ENCODE results near the gene RBM17. TPM values are rescaled to one million over a fixed set of nuclear protein-coding genes. Genes with fewer than 3 reads are reported as not detected.

Gene RBM17
- total RNA-seq, 1 experiment from 2014 or later, result 28.4 TPM

DNA sequence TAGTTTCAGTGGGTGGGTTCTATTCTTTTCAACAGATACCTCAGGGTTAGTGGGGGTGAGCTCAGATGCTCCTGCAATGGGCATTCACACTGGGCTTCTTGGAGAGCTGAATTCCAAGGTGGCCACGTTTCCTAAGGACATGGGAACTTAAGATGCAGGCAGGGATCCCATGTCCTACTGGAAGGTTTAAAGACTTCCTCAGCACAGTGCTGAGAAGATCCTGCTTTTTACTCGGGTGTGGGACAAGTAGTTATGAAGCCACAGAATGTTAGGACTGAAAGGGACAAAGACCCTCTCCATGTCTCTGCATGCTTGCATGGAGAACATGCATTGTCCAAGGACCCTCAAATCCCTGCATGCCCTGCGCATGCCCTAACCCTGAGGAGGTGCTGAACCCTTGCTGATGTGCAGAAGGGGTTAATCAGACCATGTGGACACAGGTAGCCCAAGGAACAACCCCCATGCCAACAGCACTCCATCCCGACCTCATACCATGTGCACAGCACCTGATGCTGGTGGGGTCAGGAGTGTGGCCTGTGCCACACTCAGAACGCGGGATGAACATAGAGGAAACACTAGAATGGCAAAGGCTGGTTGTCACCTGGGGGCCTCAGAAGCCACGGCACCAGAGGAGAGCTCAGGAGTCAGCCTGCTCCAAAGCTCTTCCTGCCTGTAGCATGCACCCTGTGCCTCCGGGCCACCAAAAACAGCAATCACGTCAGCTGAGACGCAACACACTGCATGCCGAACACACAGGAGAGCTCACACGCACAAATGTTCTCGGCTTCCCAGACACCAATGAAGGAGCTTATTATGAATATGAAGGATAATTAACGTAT is 41.8 kb upstream of the RBM17 start:
- H3K9me2 ChIP-seq (replicated peaks; ENCODE audit: low read length), result no peaks in the 10 kb centered on the region
- no peaks in the 10 kb centered on the region for H3K79me2 ChIP-seq (ENCODE audit: low read length)
- intact Hi-C loops (cut with micrococcal nuclease), result no loop called here
- no peak overlapping the region for H3K4me2 ChIP-seq (ENCODE audit: low read length)
- H2AFZ ChIP-seq (ENCODE audit: low read length), result no peak overlapping the region
- H3K27me3 ChIP-seq (ENCODE audit: low read length), result peaks cover 23% of the 10 kb centered on the region
- TF ChIP-seq, protein P1, sequence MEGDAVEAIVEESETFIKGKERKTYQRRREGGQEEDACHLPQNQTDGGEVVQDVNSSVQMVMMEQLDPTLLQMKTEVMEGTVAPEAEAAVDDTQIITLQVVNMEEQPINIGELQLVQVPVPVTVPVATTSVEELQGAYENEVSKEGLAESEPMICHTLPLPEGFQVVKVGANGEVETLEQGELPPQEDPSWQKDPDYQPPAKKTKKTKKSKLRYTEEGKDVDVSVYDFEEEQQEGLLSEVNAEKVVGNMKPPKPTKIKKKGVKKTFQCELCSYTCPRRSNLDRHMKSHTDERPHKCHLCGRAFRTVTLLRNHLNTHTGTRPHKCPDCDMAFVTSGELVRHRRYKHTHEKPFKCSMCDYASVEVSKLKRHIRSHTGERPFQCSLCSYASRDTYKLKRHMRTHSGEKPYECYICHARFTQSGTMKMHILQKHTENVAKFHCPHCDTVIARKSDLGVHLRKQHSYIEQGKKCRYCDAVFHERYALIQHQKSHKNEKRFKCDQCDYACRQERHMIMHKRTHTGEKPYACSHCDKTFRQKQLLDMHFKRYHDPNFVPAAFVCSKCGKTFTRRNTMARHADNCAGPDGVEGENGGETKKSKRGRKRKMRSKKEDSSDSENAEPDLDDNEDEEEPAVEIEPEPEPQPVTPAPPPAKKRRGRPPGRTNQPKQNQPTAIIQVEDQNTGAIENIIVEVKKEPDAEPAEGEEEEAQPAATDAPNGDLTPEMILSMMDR (conservative IDR thresholded peaks at IDR 0.05; ENCODE audit: low read depth, low read length), result no peak
- TF ChIP-seq EZH2phosphoT487 (IDR thresholded peaks at IDR 0.05; ENCODE audit: borderline replicate concordance, low read length) (no peak), EZH2 (IDR thresholded peaks at IDR 0.05; ENCODE audit: low read length, unreplicated experiment) (no peak)
- no peaks in the 10 kb centered on the region for H3F3A ChIP-seq (ENCODE audit: low read length, unreplicated experiment)
- H3K4me3 ChIP-seq (ENCODE audit: low read length), result no peak overlapping the region
- no peak for DNase-seq
- no peak overlapping the region for H3K9ac ChIP-seq (ENCODE audit: low read length)
- no peaks in the 10 kb centered on the region for H3K36me3 ChIP-seq (ENCODE audit: low read depth, low read length)
- no TSS peak for BruUV-seq (replicated peaks)
- H3K4me1 ChIP-seq (ENCODE audit: insufficient read depth, low read length), result no peaks in the 10 kb centered on the region
- ChIA-PET CTCF (no interaction called here), POLR2A (ENCODE audit: unreplicated experiment) (no interaction called here)
- no peaks in the 10 kb centered on the region for H4K20me1 ChIP-seq (ENCODE audit: low read length)
- H3K27ac ChIP-seq (ENCODE audit: low read length), result no peak overlapping the region
- H3K9me3 ChIP-seq (ENCODE audit: low read length), result no peaks in the 10 kb centered on the region
- ATAC-seq, result no peak

DNA sequence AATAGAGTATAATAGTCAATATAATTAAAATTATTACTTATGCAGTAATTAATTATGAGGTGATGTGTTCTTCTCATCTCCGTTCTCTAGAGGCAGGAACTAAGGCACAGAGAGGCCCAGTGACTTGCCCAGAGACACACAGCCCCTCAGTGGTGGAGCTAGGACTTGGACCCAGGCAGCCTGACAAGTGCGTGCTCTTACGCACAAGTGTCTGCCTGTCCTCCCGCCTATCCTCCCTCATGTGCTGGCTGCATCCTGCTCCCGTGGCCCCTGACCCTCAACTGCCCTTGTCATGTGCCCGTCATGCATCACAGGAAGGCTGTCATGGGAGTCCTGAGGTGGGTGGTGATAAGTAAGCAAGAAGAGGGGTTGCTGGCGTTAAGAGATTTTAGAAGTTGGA is 41.0 kb upstream of the RBM17 start:
- DNase-seq, result no peak
- ATAC-seq, result no peak
- Histone ChIP-seq H3K36me3 (ENCODE audit: low read depth, low read length) (no peaks in the 10 kb centered on the region), H4K20me1 (ENCODE audit: low read length) (no peaks in the 10 kb centered on the region), H3K9me2 (replicated peaks; ENCODE audit: low read length) (no peaks in the 10 kb centered on the region), H3K9me3 (ENCODE audit: low read length) (no peaks in the 10 kb centered on the region), H3K4me3 (ENCODE audit: low read length) (no peak overlapping the region), H3K79me2 (ENCODE audit: low read length) (no peaks in the 10 kb centered on the region), H3K27me3 (ENCODE audit: low read length) (peaks cover 14% of the 10 kb centered on the region; the same call in 1 of the 2 replicates), H3K27ac (ENCODE audit: low read length) (no peak overlapping the region), H3F3A (ENCODE audit: low read length, unreplicated experiment) (no peaks in the 10 kb centered on the region), H3K9ac (ENCODE audit: low read length) (no peak overlapping the region), H2AFZ (ENCODE audit: low read length) (no peak overlapping the region), H3K4me1 (ENCODE audit: insufficient read depth, low read length) (peaks cover 5% of the 10 kb centered on the region; the same call in 1 of the 2 replicates), H3K4me2 (ENCODE audit: low read length) (no peak overlapping the region)
- intact Hi-C loops (cut with micrococcal nuclease), result no loop called here
- ChIA-PET POLR2A (ENCODE audit: unreplicated experiment) (no interaction called here), CTCF (no interaction called here)
- no TSS peak for BruUV-seq (replicated peaks)
- TF ChIP-seq, protein P1 (conservative IDR thresholded peaks at IDR 0.05; ENCODE audit: low read depth, low read length), result no peak
- TF ChIP-seq EZH2 (IDR thresholded peaks at IDR 0.05; ENCODE audit: low read length, unreplicated experiment) (no peak), EZH2phosphoT487 (IDR thresholded peaks at IDR 0.05; ENCODE audit: borderline replicate concordance, low read length) (no peak)

Measured in PC-3 (cell line).